ENCODE results near the gene VSIG10.

DNA sequence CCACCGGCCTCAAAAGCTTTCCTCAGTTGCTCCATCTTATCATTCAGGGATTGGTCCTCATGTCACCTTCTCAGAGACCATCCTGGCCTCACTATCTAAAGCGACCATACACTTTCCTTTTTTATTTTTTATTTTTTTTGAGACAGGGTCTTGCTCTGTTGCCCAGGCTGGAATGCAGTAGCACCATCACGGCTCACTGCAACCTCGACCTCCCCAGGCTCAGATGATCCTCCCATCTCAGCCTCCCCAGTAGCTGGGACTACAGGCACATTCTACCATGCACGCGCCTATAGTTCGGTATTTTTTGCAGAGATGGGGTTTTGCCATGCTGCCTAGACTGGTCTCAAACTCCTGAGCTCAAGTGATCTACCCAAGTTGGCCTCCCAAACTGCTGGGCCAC, 45.6 kb downstream of the VSIG10 start:
- TF ChIP-seq CTCF (IDR thresholded peaks at IDR 0.05; ENCODE audit: low read depth, low read length) (no peak), POLR2A (IDR thresholded peaks at IDR 0.05; ENCODE audit: extremely low read depth, insufficient read length) (no peak)
- TF ChIP-seq, protein P1, sequence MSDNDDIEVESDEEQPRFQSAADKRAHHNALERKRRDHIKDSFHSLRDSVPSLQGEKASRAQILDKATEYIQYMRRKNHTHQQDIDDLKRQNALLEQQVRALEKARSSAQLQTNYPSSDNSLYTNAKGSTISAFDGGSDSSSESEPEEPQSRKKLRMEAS (IDR thresholded peaks at IDR 0.05; ENCODE audit: low read depth, low read length) = no peak

Measured in NB4 (cell line).